Omental fat pad (tissue), 4 donors: ENCODE measurements around the gene RAB28. TPM values are rescaled to one million over a fixed set of nuclear protein-coding genes. Genes with fewer than 3 reads are reported as not detected.

Experiments used
- ATAC-seq: fragments of 150-250 bp; one replicate; pipeline ENCODE4 v1.9.1; 2016; ENCODE audit warnings: mild to moderate bottlenecking, moderate library complexity; ENCODE audit not compliant: low FRiP score
- DNase-seq: peaks from one replicate; pipeline ENCODE4 v3.0.0-alpha.2; 2019; ENCODE audit warnings: low spot score
- total RNA-seq, 4 donors: library from RNA; depleted of rRNA; stranded (reverse); fragments of >200 nt; gene quantifications; one replicate each; pipeline ENCODE4 v1.1.0, GENCODE V29; 2016
- TF ChIP-seq, protein P1 (sequence below), 3 donors: fragments of 450-650 bp; IDR thresholded peaks; one replicate each; pipeline ENCODE4 v1.5.1; 2016 to 2017; ENCODE audit warnings: antibody characterized with exemption in 3 of 3, mild to moderate bottlenecking in 3 of 3, moderate library complexity in 2 of 3

Gene RAB28
- total RNA-seq, 4 donors from 2014 or later = 11.9 to 34.0 (median 17.9) TPM

GRCh38 chr4:13504374-13504773, 20.2 kb upstream of the RAB28 start:
- ATAC-seq (no peak), DNase-seq (no peak)
- TF ChIP-seq, protein P1, sequence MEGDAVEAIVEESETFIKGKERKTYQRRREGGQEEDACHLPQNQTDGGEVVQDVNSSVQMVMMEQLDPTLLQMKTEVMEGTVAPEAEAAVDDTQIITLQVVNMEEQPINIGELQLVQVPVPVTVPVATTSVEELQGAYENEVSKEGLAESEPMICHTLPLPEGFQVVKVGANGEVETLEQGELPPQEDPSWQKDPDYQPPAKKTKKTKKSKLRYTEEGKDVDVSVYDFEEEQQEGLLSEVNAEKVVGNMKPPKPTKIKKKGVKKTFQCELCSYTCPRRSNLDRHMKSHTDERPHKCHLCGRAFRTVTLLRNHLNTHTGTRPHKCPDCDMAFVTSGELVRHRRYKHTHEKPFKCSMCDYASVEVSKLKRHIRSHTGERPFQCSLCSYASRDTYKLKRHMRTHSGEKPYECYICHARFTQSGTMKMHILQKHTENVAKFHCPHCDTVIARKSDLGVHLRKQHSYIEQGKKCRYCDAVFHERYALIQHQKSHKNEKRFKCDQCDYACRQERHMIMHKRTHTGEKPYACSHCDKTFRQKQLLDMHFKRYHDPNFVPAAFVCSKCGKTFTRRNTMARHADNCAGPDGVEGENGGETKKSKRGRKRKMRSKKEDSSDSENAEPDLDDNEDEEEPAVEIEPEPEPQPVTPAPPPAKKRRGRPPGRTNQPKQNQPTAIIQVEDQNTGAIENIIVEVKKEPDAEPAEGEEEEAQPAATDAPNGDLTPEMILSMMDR (IDR thresholded peaks at IDR 0.05) = no peak

- TF ChIP-seq, protein P1 (IDR thresholded peaks at IDR 0.05) = no peak
- DNase-seq (no peak), ATAC-seq (no peak)
These were observed 14.3 kb upstream of the RAB28 start for GRCh38 chr4:13498469-13498868.

DNA sequence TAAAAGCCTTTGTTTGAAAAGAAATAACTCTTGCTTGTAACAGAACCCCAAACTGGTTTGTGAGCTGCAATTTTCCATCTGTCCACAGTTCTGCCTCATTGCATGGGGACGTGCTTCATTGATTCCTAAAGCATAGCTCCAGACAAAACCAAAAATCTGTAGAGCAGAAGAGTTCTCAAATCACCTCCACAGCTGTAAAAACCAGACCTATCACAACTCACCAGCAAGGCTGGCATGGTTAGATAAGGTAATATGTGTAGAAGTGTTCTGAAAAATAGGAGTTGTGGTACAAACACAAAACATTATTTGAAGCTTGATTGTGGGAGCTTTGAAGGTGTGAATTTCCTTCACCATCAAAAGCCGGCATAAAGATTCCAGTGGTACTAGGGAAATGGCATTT, 12.5 kb upstream of the RAB28 start:
- TF ChIP-seq, protein P1 (IDR thresholded peaks at IDR 0.05) = no peak
- no peak for DNase-seq
- ATAC-seq = no peak

- DNase-seq (no peak), ATAC-seq (no peak)
- TF ChIP-seq, protein P1 (IDR thresholded peaks at IDR 0.05) = no peak
These were observed 11.6 kb upstream of the RAB28 start for GRCh38 chr4:13495753-13496152.

GRCh38 chr4:13493793-13494192, 9.7 kb upstream of the RAB28 start:
- ATAC-seq = no peak
- no peak for DNase-seq
- TF ChIP-seq, protein P1 (IDR thresholded peaks at IDR 0.05) = no peak

GRCh38 chr4:13492747-13493146, 8.6 kb upstream of the RAB28 start:
- ATAC-seq (no peak), DNase-seq (no peak)
- TF ChIP-seq, protein P1 (IDR thresholded peaks at IDR 0.05) = no peak

- TF ChIP-seq, protein P1 (IDR thresholded peaks at IDR 0.05) = no peak
These were observed 645 bp upstream of the RAB28 start for GRCh38 chr4:13484749-13485221.

More at GRCh38 chr4:13484749-13485221, 645 bp upstream of the RAB28 start:
- ATAC-seq (peak; percentile 10), DNase-seq (no peak)
